ENCODE measurements around the gene SSRP1. TPM values are rescaled to one million over a fixed set of nuclear protein-coding genes. Genes with fewer than 3 reads are reported as not detected.

SSRP1 gene
- total and polyA plus RNA-seq, 9 of the 15 experiments (the other 6 are each of a cell fraction or from before 2014, with no cell fraction given) = 91.1 to 416 (median 245) TPM

- peak in 1 of 4 experiments; percentile 20 for DNase-seq (ENCODE audit: extremely low read depth in 1 of 4, low spot score in 3 of 4)
- Histone ChIP-seq H3K9me1 (ENCODE audit: control insufficient read depth, insufficient read depth, low read length) (no peaks in the 10 kb centered on the region), H3K4me3 (no peak overlapping the region), H3K27me3 (ENCODE audit: control insufficient read depth in 2 of 2, insufficient read depth in 2 of 2, low read length in 2 of 2) (peaks cover 24 to 29% of the 10 kb centered on the region in 2 experiments; a peak in 4 of 5 replicates), H3K9ac (ENCODE audit: insufficient read depth in 1 of 2, low read depth in 2 of 2, low read length in 2 of 2) (no peak overlapping the region), H3K27ac (ENCODE audit: extremely low read depth, low read depth, low read length) (no peak overlapping the region), H3K4me2 (ENCODE audit: insufficient read depth, low read length) (no peak overlapping the region), H3K36me3 (ENCODE audit: control insufficient read depth, insufficient read depth, low read length) (no peaks in the 10 kb centered on the region), H2AFZ (ENCODE audit: low read depth, low read length) (no peak overlapping the region), H3K9me3 (replicated peaks; ENCODE audit: control insufficient read depth, insufficient read depth, low read depth, low read length) (no peaks in the 10 kb centered on the region), H4K20me1 (replicated peaks; ENCODE audit: control insufficient read depth, insufficient read depth, low read length) (no peaks in the 10 kb centered on the region), H3K79me2 (ENCODE audit: control insufficient read depth, insufficient read depth, low read length) (no peaks in the 10 kb centered on the region), H3K4me1 (replicated peaks in 1 of 2; ENCODE audit: control insufficient read depth in 2 of 2, insufficient read depth in 2 of 2, low read length in 2 of 2) (peaks cover 0 to under 1% of the 10 kb centered on the region in 2 experiments; a peak in 3 of 5 replicates)
- POLR2A ChIA-PET = no interaction called here
- in situ Hi-C loops (cut with MboI) (no loop called here), intact Hi-C loops (cut with micrococcal nuclease) (no loop called here)
- CTCF ChIA-PET (ENCODE audit: low intra/inter-chr PET ratio) = no interaction called here
- no TSS peak for BruUV-seq (replicated peaks)
- no peak for ATAC-seq
- no peak for FAIRE-seq
- WGBS (ENCODE audit: insufficient coverage, low coverage, missing lambda C conversion rate) = 5% methylated on average over 3 of the region's 3 CpGs
- 0 out of 2 replicates have a peak, but pooled peaks have one; percentile 23 for TF ChIP-seq CBFA2T2 (conservative IDR thresholded peaks at IDR 0.05)
- no peak for TF ChIP-seq RBM17 (IDR thresholded peaks at IDR 0.05; ENCODE audit: borderline replicate concordance, low read depth, low read length)
- peak; percentile 63 for TF ChIP-seq CBFA2T3 (IDR thresholded peaks at IDR 0.05)
- TF ChIP-seq TAL1 (IDR thresholded peaks at IDR 0.05) = peak; percentile 18; the same call in 1 of the 2 replicates
- TF ChIP-seq GTF3C2 (IDR thresholded peaks at IDR 0.05; ENCODE audit: borderline replicate concordance, extremely low read depth, insufficient read length) = no peak
- TF ChIP-seq ZNF121 (CRISPR knock-in tag; conservative IDR thresholded peaks at IDR 0.05) = no peak
- TF ChIP-seq CTCFL (IDR thresholded peaks at IDR 0.05; ENCODE audit: borderline replicate concordance, insufficient read depth, low read depth, low read length, poor library complexity, severe bottlenecking) = no peak
- TF ChIP-seq FOSL1 (tag; conservative IDR thresholded peaks at IDR 0.05) = peak; percentile 24; the same call in 1 of the 2 replicates
- TF ChIP-seq TCF15 (CRISPR knock-in tag; IDR thresholded peaks at IDR 0.05) = no peak
- no peak for TF ChIP-seq ZNF780A (CRISPR knock-in tag; IDR thresholded peaks at IDR 0.05)
- TF ChIP-seq NR2C2 (CRISPR knock-in tag; IDR thresholded peaks at IDR 0.05) = no peak
- TF ChIP-seq NR2C2 (tag; IDR thresholded peaks at IDR 0.05) = no peak
- TF ChIP-seq ZNF197 (CRISPR knock-in tag; IDR thresholded peaks at IDR 0.05; ENCODE audit: low read depth) = no peak
- TF ChIP-seq ATF3 (IDR thresholded peaks at IDR 0.05) = 0 out of 2 replicates have a peak, but pooled peaks have one; percentile 9
- TF ChIP-seq ATF3 (CRISPR knock-in tag; conservative IDR thresholded peaks at IDR 0.05) = no peak
- 0 out of 2 replicates have a peak, but pooled peaks have one; percentile 10 for TF ChIP-seq ARID1B (IDR thresholded peaks at IDR 0.05)
- TF ChIP-seq ZFP1 (CRISPR knock-in tag; IDR thresholded peaks at IDR 0.05) = no peak
These were observed 47.8 kb downstream of the SSRP1 start for GRCh38 chr11:57287884-57288283.

Data from K562 (cell line).